KMS-11 (cell line): ENCODE data around the gene FRMD4A.

Experiments
- H2AFZ ChIP-seq: fragments of 200-600 bp; sonication (generic); 2 replicates; pipeline ENCODE4 v1.6.1; 2016; ENCODE audit warnings: antibody characterized with exemption, mixed run types, low read depth
- H3K27ac ChIP-seq: fragments of 200-600 bp; sonication (generic); 2 replicates; pipeline ENCODE4 v1.6.1; 2016; ENCODE audit warnings: mild to moderate bottlenecking, mixed run types
- H3K27me3 ChIP-seq: fragments of 200-600 bp; sonication (generic); 2 replicates; pipeline ENCODE4 v1.6.1; 2017; ENCODE audit warnings: mild to moderate bottlenecking, low read depth, mixed run types, moderate library complexity; ENCODE audit not compliant: insufficient read depth
- H3K36me3 ChIP-seq: fragments of 200-600 bp; sonication (generic); 2 replicates; pipeline ENCODE4 v1.6.1; 2017; ENCODE audit warnings: mild to moderate bottlenecking, mixed run types; ENCODE audit not compliant: insufficient read depth
- H3K4me1 ChIP-seq: fragments of 200-600 bp; sonication (generic); 2 replicates; pipeline ENCODE4 v1.6.1; 2016; ENCODE audit warnings: mild to moderate bottlenecking, low read depth, mixed run types; ENCODE audit not compliant: poor library complexity, severe bottlenecking
- H3K4me2 ChIP-seq: fragments of 200-600 bp; sonication (generic); 2 replicates; pipeline ENCODE4 v1.7.0; 2016; ENCODE audit warnings: mild to moderate bottlenecking, mixed run types
- H3K4me3 ChIP-seq: fragments of 200-600 bp; sonication (generic); IDR thresholded peaks from 2 replicates; pipeline ENCODE4 v1.6.1; 2017; ENCODE audit warnings: low read depth, low read length, mixed read lengths; ENCODE audit not compliant: insufficient read depth
- H3K79me2 ChIP-seq: fragments of 200-600 bp; sonication (generic); 2 replicates; pipeline ENCODE4 v1.6.1; 2016; ENCODE audit warnings: low read depth, mixed run types; ENCODE audit not compliant: insufficient read depth
- H3K9ac ChIP-seq: fragments of 200-600 bp; sonication (generic); 2 replicates; pipeline ENCODE4 v1.6.1; 2016; ENCODE audit warnings: mild to moderate bottlenecking, mixed run types
- H4K20me1 ChIP-seq: fragments of 200-600 bp; sonication (generic); 2 replicates; pipeline ENCODE4 v1.6.1; 2016; ENCODE audit warnings: mild to moderate bottlenecking, mixed run types; ENCODE audit not compliant: insufficient read depth
- TF ChIP-seq, protein P1 (sequence below): fragments of 200-600 bp; sonication (generic); conservative IDR thresholded peaks from 2 replicates; pipeline ENCODE4 v1.6.1; 2017; ENCODE audit warnings: low read depth, mild to moderate bottlenecking, antibody characterized with exemption, low read length, moderate library complexity, mixed read lengths

The FRMD4A gene

GRCh38 chr10:13715100-13715499 is 615.6 kb downstream of the FRMD4A start:
- no peaks in the 10 kb centered on the region for H4K20me1 ChIP-seq
- H3K4me3 ChIP-seq, result no peak overlapping the region
- no peak overlapping the region for H2AFZ ChIP-seq
- TF ChIP-seq, protein P1, sequence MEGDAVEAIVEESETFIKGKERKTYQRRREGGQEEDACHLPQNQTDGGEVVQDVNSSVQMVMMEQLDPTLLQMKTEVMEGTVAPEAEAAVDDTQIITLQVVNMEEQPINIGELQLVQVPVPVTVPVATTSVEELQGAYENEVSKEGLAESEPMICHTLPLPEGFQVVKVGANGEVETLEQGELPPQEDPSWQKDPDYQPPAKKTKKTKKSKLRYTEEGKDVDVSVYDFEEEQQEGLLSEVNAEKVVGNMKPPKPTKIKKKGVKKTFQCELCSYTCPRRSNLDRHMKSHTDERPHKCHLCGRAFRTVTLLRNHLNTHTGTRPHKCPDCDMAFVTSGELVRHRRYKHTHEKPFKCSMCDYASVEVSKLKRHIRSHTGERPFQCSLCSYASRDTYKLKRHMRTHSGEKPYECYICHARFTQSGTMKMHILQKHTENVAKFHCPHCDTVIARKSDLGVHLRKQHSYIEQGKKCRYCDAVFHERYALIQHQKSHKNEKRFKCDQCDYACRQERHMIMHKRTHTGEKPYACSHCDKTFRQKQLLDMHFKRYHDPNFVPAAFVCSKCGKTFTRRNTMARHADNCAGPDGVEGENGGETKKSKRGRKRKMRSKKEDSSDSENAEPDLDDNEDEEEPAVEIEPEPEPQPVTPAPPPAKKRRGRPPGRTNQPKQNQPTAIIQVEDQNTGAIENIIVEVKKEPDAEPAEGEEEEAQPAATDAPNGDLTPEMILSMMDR, result no peak
- no peaks in the 10 kb centered on the region for H3K36me3 ChIP-seq
- no peak overlapping the region for H3K4me2 ChIP-seq
- no peaks in the 10 kb centered on the region for H3K79me2 ChIP-seq
- H3K27ac ChIP-seq, result no peak overlapping the region
- peaks cover 27% of the 10 kb centered on the region for H3K4me1 ChIP-seq
- no peak overlapping the region for H3K9ac ChIP-seq
- H3K27me3 ChIP-seq, result no peaks in the 10 kb centered on the region

- no peaks in the 10 kb centered on the region for H3K79me2 ChIP-seq
- H3K4me2 ChIP-seq, result no peak overlapping the region
- no peak overlapping the region for H3K9ac ChIP-seq
- H3K27ac ChIP-seq, result no peak overlapping the region
- no peaks in the 10 kb centered on the region for H3K27me3 ChIP-seq
- no peak overlapping the region for H2AFZ ChIP-seq
- H4K20me1 ChIP-seq, result no peaks in the 10 kb centered on the region
- H3K4me3 ChIP-seq, result no peak overlapping the region
- TF ChIP-seq, protein P1, result no peak
- peaks cover 9% of the 10 kb centered on the region for H3K4me1 ChIP-seq
- no peaks in the 10 kb centered on the region for H3K36me3 ChIP-seq
These were observed 617.7 kb downstream of the FRMD4A start for GRCh38 chr10:13712837-13713581.

DNA sequence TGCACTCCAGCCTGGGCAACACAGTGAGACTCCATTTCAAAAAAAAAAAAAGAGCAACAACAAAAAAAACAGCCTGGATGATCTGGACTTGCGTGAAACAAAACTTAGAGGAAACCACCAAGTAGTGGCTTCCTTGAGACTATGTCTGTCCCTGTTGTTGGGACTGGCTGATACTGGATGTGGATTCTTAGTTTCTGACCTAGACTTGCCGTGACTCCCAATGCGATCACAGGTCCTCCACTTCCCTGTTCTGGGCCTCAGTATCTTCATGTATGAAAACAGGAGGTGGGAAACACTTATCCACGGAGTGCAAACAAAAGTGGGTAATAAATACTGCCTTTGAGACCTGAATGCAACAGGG is 618.3 kb downstream of the FRMD4A start:
- H2AFZ ChIP-seq, result no peak overlapping the region
- H3K27ac ChIP-seq, result no peak overlapping the region
- H3K4me2 ChIP-seq, result no peak overlapping the region
- TF ChIP-seq, protein P1, result no peak
- no peak overlapping the region for H3K4me3 ChIP-seq
- peaks cover 4% of the 10 kb centered on the region for H3K4me1 ChIP-seq
- no peak overlapping the region for H3K9ac ChIP-seq
- no peaks in the 10 kb centered on the region for H3K36me3 ChIP-seq
- H3K79me2 ChIP-seq, result no peaks in the 10 kb centered on the region
- no peaks in the 10 kb centered on the region for H4K20me1 ChIP-seq
- H3K27me3 ChIP-seq, result no peaks in the 10 kb centered on the region

- Histone ChIP-seq H3K27me3 (no peaks in the 10 kb centered on the region), H4K20me1 (no peaks in the 10 kb centered on the region), H3K4me2 (no peak overlapping the region), H3K27ac (no peak overlapping the region), H2AFZ (no peak overlapping the region), H3K9ac (no peak overlapping the region), H3K4me1 (no peaks in the 10 kb centered on the region), H3K4me3 (no peak overlapping the region), H3K79me2 (no peaks in the 10 kb centered on the region), H3K36me3 (no peaks in the 10 kb centered on the region)
- TF ChIP-seq, protein P1, result no peak
These were observed 619.4 kb downstream of the FRMD4A start for GRCh38 chr10:13711291-13711690.
